GM18519 (cell line): ENCODE results near the gene GTF2H4.
"Not testable (repeated sequence)": the region's sequence is repeated elsewhere in the genome, so short reads cannot be mapped to it uniquely, and the experiment has no call there.

Experiments
- ATAC-seq: cut with Tn5 transposase; IDR thresholded peaks from one replicate; pipeline ENCODE4 v1.9.1; 2021; ENCODE audit warnings: mild to moderate bottlenecking, moderate library complexity; ENCODE audit not compliant: unreplicated experiment, low FRiP score

Gene GTF2H4

GRCh38 chr6:30917041-30917440 is 9.0 kb downstream of the GTF2H4 start:
- ATAC-seq = no peak

GRCh38 chr6:30917487-30917886 is 9.5 kb downstream of the GTF2H4 start:
- no peak for ATAC-seq

GRCh38 chr6:30918670-30919069 is 10.7 kb downstream of the GTF2H4 start:
- no peak for ATAC-seq

GRCh38 chr6:30922447-30922852 is 14.4 kb downstream of the GTF2H4 start:
- no peak for ATAC-seq

GRCh38 chr6:30924040-30924627 is 16.1 kb downstream of the GTF2H4 start:
- ATAC-seq = not testable (repeated sequence)

- no peak for ATAC-seq
Observed at GRCh38 chr6:30926644-30927043, 18.6 kb downstream of the GTF2H4 start.

- ATAC-seq = not testable (repeated sequence)
Observed at GRCh38 chr6:30927080-30927479, 19.1 kb downstream of the GTF2H4 start.

GRCh38 chr6:30928677-30929076 is 20.7 kb downstream of the GTF2H4 start:
- no peak for ATAC-seq

- no peak for ATAC-seq
Observed at GRCh38 chr6:30930506-30930905, 22.5 kb downstream of the GTF2H4 start.

GRCh38 chr6:30931272-30931671 is 23.3 kb downstream of the GTF2H4 start:
- no peak for ATAC-seq

- ATAC-seq = no peak
Observed at GRCh38 chr6:30931969-30932645, 24.1 kb downstream of the GTF2H4 start, which contains the start of gene SFTA2. Gene SFTA2, minus strand, starts transcription at chr6:30932170. Its CDS starts 74 bp downstream, at chr6:30932096.

- no peak for ATAC-seq
Observed at GRCh38 chr6:30932665-30933365, 24.8 kb downstream of the GTF2H4 start.

GRCh38 chr6:30935018-30935417 is 27.0 kb downstream of the GTF2H4 start:
- ATAC-seq = no peak

GRCh38 chr6:30937265-30937664 is 29.3 kb downstream of the GTF2H4 start:
- ATAC-seq = no peak

- no peak for ATAC-seq
Observed at GRCh38 chr6:30938730-30939129, 30.7 kb downstream of the GTF2H4 start.

GRCh38 chr6:30939473-30939872 is 31.5 kb downstream of the GTF2H4 start:
- no peak for ATAC-seq

GRCh38 chr6:30940361-30940986 is 32.5 kb downstream of the GTF2H4 start, which contains the start of gene MUCL3:
Gene MUCL3, plus strand, starts transcription at chr6:30940973. Its CDS starts 27 bp downstream, at chr6:30941000.
- no peak for ATAC-seq

- no peak for ATAC-seq
Observed at GRCh38 chr6:30942338-30943060, 34.5 kb downstream of the GTF2H4 start.

- no peak for ATAC-seq
Observed at GRCh38 chr6:30944051-30944450, 36.0 kb downstream of the GTF2H4 start.

GRCh38 chr6:30945281-30945680 is 37.3 kb downstream of the GTF2H4 start:
- ATAC-seq = no peak
